Measurements from ENCODE around the gene PHF19.

DNA sequence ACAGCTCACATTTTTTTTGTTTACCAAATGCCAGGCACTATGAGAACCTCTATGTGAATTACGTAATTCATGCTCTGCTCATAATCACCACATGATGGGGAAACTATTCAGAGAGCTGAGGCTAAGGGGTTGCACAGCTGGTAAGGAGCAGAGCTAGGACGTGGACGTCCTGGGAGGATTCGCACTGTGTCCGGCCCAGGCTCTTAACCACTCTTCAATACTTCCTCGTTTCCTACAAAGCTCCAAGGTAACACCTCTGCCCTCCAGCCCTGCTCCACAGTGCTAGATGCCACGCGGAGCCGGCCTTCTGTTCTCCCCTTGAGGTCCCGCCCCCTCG is 8.7 kb downstream of the PHF19 start:
- TF ChIP-seq, protein P1, sequence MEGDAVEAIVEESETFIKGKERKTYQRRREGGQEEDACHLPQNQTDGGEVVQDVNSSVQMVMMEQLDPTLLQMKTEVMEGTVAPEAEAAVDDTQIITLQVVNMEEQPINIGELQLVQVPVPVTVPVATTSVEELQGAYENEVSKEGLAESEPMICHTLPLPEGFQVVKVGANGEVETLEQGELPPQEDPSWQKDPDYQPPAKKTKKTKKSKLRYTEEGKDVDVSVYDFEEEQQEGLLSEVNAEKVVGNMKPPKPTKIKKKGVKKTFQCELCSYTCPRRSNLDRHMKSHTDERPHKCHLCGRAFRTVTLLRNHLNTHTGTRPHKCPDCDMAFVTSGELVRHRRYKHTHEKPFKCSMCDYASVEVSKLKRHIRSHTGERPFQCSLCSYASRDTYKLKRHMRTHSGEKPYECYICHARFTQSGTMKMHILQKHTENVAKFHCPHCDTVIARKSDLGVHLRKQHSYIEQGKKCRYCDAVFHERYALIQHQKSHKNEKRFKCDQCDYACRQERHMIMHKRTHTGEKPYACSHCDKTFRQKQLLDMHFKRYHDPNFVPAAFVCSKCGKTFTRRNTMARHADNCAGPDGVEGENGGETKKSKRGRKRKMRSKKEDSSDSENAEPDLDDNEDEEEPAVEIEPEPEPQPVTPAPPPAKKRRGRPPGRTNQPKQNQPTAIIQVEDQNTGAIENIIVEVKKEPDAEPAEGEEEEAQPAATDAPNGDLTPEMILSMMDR (IDR thresholded peaks at IDR 0.05; ENCODE audit: insufficient read depth, low read length, poor library complexity, severe bottlenecking) = no peak
- no peak for TF ChIP-seq EZH2phosphoT487 (conservative IDR thresholded peaks at IDR 0.05; ENCODE audit: low read length)

Data from SU-DHL-6 (cell line).